GM18868 (cell line): ENCODE results near the gene FGG.

ENCODE experiments used
- ATAC-seq: cut with Tn5 transposase; IDR thresholded peaks from one replicate; pipeline ENCODE4 v1.9.1; 2021; ENCODE audit warnings: mild to moderate bottlenecking, moderate library complexity; ENCODE audit not compliant: unreplicated experiment

The FGG gene

GRCh38 chr4:154559141-154559493, 53.3 kb downstream of the FGG start:
- ATAC-seq, result peak; percentile 18
